ENCODE data around the gene CRISPLD2.

DNA sequence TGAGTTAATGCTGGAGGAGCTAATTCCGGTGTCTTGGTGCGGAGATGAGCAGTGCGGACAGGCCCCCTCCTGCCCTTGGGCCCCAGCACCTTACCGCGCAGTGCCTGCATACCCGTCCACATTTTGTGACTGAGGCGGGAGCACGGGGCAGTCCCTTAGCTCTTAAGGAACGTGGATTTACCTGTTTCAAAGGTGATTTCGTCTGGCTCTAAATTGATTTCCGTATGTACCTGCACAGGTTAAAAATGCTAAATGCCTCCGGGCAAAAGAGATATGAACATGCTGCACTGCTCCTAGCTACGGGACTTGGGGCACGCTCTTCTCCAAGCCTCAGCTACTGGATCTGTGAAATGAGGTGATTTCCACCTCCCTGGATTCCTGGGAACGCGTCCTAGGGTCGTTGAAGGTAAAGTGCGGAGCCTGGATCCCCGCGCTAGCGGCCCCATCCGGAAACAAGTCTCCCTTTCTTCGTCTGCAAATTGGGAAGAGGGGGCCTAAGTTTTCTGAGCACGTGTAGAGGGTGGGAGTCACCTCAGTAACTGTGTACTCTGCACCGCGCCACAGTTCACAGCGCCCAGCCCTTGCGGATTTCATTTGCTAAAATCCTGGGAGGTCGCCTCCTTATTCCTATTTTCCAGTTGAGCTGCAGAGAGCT lies 669 bp upstream of the CRISPLD2 start:
- TF ChIP-seq CTCF (IDR thresholded peaks at IDR 0.05) (no peak), POLR2A (IDR thresholded peaks at IDR 0.05) (no peak)

All from Peyer's patch (tissue), 4 donors.